BLaER1 (cell line): Measurements from ENCODE around the gene EIF4H.

Experiments used
- H3K27ac ChIP-seq: shearing (Covaris generic); formaldehyde crosslinking; 2 replicates; pipeline ENCODE4 v1.8.1; 2022
- H3K27me3 ChIP-seq: shearing (Covaris generic); formaldehyde crosslinking; 2 replicates; pipeline ENCODE4 v1.8.1; 2022
- H3K36me3 ChIP-seq: shearing (Covaris generic); formaldehyde crosslinking; 2 replicates; pipeline ENCODE4 v1.8.1; 2022
- H3K4me1 ChIP-seq: shearing (Covaris generic); formaldehyde crosslinking; 2 replicates; pipeline ENCODE4 v1.8.1; 2022
- H3K4me2 ChIP-seq: shearing (Covaris generic); formaldehyde crosslinking; 2 replicates; pipeline ENCODE4 v1.8.1; 2022
- H3K4me3 ChIP-seq: shearing (Covaris generic); formaldehyde crosslinking; 2 replicates; pipeline ENCODE4 v1.8.1; 2022
- H3K9ac ChIP-seq: shearing (Covaris generic); formaldehyde crosslinking; 2 replicates; pipeline ENCODE4 v1.8.1; 2022
- H3K9me3 ChIP-seq: shearing (Covaris generic); formaldehyde crosslinking; 2 replicates; pipeline ENCODE4 v1.8.1; 2022
- H4K20me1 ChIP-seq: shearing (Covaris generic); formaldehyde crosslinking; 2 replicates; pipeline ENCODE4 v1.8.1; 2022
- Cebpa-rat ChIP-seq: shearing (Covaris generic); IDR thresholded peaks from 2 replicates; pipeline ENCODE4 v1.8.1; 2022

The EIF4H gene

DNA sequence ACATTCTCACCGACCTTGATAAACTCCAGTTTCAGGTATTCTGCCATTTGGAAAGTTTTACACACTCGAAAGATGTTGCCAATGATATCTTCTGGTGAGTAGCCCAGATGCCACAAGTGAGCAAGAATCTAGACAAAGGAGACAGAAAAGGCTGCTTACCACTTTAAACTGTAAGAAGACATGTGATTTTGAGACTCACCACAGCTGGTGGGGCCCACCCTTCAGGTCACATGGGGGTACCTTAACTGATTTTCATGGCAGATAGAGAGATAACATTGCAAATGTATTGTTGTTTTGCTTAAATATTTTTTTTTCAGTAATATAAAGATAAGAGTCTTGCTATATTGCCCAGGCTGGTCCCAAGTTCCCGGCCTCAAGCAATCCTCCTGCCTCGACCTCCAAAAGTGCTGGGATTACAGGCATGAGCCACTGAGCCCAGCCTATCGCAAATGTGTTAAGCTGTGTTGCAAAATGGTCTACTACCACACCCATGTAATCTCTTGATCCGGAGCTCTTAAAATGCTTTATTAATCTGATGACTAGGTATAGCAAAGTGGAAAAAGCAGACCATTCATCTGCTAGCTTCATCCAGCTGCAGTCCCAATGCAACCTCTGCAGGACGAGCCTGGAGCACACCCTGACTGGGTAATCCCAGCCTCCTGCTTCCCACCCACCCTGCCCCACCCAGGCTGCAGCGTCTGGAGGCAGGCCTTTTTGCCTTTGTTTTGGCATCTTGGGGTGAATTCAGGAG lies 61.5 kb downstream of the EIF4H start:
- H3K4me2 ChIP-seq, result peak overlapping the region; percentile 39
- TF ChIP-seq Cebpa-rat, result no peak
- peaks cover 87% of the 10 kb centered on the region for H3K4me1 ChIP-seq
- H3K4me3 ChIP-seq, result no peak overlapping the region
- H3K9me3 ChIP-seq, result no peaks in the 10 kb centered on the region
- no peak overlapping the region for H3K9ac ChIP-seq
- H3K36me3 ChIP-seq, result peaks cover 98% of the 10 kb centered on the region
- H3K27me3 ChIP-seq, result no peaks in the 10 kb centered on the region
- H3K27ac ChIP-seq, result 0 out of 2 replicates have a peak overlapping the region, but pooled peaks have one; percentile 45
- H4K20me1 ChIP-seq, result no peaks in the 10 kb centered on the region

DNA sequence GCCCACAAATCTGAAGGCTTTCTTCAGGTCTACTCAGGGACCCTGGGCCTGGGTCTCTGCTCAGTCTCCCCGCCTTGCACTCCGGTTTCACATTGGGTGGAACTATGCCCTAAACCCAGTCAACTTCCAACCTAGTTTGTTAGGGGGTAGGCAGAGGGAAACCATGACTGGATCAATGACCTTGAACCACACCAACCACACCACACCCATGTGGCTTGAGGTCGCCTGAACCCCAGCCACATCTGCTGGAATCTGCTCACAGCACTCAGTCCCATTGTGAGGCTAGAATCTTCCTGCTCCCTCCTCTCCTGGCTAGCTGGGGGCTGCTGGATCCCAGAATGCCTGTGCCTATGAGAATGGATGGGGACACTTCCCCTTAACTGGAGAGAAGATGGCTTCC lies 62.1 kb downstream of the EIF4H start:
- H3K9ac ChIP-seq, result no peak overlapping the region
- peak overlapping the region; percentile 45; the same call in 1 of the 2 replicates for H3K27ac ChIP-seq
- H4K20me1 ChIP-seq, result 0 out of 2 replicates have a peak, but pooled peaks cover 2% of the 10 kb centered on the region
- no peak overlapping the region for H3K4me3 ChIP-seq
- H3K4me2 ChIP-seq, result peak overlapping the region; percentile 39
- H3K4me1 ChIP-seq, result peaks cover 87% of the 10 kb centered on the region
- H3K9me3 ChIP-seq, result no peaks in the 10 kb centered on the region
- no peak for TF ChIP-seq Cebpa-rat
- peaks cover 98% of the 10 kb centered on the region for H3K36me3 ChIP-seq
- H3K27me3 ChIP-seq, result no peaks in the 10 kb centered on the region

DNA sequence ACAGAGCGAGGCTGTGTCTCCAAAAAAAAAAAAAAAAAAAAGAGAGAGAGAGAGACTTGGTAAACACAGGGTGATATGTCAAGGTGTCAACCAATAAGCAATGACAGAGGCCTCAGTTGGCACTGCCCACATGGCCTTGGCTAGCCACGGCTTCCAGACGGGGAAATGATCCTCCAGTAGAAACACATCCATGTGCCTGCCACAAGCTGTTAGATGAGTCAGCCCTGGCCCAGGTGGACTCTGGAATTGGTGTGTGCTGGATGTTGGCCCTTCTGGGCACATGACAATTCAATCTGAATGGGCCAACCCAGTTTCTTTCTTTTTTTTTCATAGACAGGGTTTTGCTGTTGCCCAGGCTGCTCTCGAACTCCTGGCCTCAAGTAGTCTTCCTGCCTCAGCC lies 66.3 kb downstream of the EIF4H start:
- Histone ChIP-seq H3K4me3 (no peak overlapping the region), H3K36me3 (peaks cover 93% of the 10 kb centered on the region), H3K9me3 (no peaks in the 10 kb centered on the region), H3K4me1 (peaks cover 94% of the 10 kb centered on the region), H3K27ac (peak overlapping the region; percentile 72), H3K27me3 (no peaks in the 10 kb centered on the region), H3K4me2 (peak overlapping the region; percentile 89), H3K9ac (no peak overlapping the region), H4K20me1 (0 out of 2 replicates have a peak, but pooled peaks cover 6% of the 10 kb centered on the region)
- TF ChIP-seq Cebpa-rat, result no peak

DNA sequence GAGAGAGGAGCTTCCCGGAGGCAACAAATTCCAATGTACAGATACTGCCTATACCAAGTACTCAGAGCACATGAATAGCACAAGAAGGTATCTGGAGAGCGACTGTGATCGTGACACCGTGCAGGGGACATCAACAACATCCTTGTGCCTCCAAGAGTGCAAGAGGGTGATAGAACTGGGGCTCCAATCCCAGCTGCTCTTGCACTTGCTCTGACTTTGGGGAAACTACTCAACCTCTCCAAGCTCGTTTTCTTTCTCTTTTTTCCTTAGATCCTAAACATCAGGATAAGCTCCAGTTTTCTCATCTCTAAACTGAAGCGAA lies 67.9 kb downstream of the EIF4H start:
- peaks cover 84% of the 10 kb centered on the region for H3K4me1 ChIP-seq
- peaks cover 93% of the 10 kb centered on the region for H3K36me3 ChIP-seq
- no peak for TF ChIP-seq Cebpa-rat
- H3K4me3 ChIP-seq, result peak overlapping the region; percentile 49
- peak overlapping the region; percentile 89 for H3K4me2 ChIP-seq
- peak overlapping the region; percentile 72 for H3K27ac ChIP-seq
- peak overlapping the region; percentile 64; the same call in 1 of the 2 replicates for H3K9ac ChIP-seq
- H3K27me3 ChIP-seq, result no peaks in the 10 kb centered on the region
- 0 out of 2 replicates have a peak, but pooled peaks cover 6% of the 10 kb centered on the region for H4K20me1 ChIP-seq
- no peaks in the 10 kb centered on the region for H3K9me3 ChIP-seq

DNA sequence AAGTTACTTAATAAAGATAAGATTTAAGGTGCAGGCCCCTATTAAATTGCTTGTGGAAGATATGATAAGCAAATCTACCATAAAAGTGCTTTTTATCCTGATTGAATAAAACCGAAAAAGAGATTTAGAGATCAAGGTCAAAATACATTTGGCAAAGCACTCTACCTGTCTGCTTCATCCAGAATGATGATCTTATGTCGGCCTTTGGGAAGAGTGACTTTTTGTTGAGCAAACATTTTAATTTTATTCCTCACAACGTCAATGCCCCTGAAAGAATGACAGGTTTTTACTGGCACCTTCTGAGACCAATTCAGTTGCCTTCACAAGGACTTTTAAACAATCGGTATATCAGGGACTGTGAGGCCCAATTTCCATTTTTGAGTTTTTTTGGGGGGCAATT lies 72.3 kb downstream of the EIF4H start:
- Histone ChIP-seq H3K9me3 (no peaks in the 10 kb centered on the region), H3K4me1 (peaks cover 40% of the 10 kb centered on the region), H3K27me3 (no peaks in the 10 kb centered on the region), H3K4me3 (no peak overlapping the region), H4K20me1 (0 out of 2 replicates have a peak, but pooled peaks cover 7% of the 10 kb centered on the region), H3K9ac (no peak overlapping the region; the same call in 1 of the 2 replicates), H3K27ac (no peak overlapping the region; the same call in 1 of the 2 replicates), H3K36me3 (peaks cover 93% of the 10 kb centered on the region), H3K4me2 (no peak overlapping the region)
- no peak for TF ChIP-seq Cebpa-rat
